Suppressor macrophage treated with lipopolysaccharide for 1 hour (primary cell): ENCODE data around the gene IRF2BPL.

Source experiments
- DNase-seq, 3 donors: peaks; one replicate each; pipeline ENCODE4 v3.0.0-alpha.2; 2020 to 2022

Gene IRF2BPL

DNA sequence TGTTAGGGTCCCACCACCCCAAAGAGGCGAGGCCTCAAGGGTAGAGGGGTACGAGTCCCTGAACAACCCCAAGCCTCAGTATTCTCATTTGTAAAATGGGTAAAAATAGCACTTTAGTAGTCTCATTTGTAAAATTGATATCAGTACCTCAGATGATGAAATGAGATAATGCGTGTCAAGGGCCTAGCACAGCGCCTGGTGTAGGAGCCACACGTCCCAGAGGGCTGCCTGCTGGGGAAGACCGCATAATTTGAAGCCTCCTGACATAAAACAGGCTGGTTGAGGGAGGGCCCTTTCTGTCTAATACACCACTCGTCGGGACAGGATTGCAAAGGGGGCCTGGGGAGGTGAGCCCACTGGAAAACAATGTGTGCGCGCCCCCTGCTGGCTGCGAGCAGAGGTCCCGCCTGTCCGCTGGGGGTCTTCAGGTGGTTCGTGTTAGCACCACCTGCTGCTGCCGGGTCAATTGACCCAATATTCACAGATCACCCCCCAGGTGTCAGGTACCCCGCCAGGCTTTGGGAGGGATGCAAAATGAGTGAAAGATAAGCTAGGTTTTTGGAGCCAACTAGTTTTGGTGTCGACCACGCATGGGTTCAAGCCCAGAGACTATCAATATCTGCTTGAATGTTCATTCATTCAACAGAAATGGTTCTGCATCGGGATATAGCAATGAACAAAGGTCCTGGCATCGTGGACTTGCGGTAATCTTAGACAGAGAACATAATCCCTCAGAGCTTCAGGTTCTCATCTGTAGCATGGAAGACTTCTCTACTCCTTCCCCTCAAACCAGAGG is 24.7 kb upstream of the IRF2BPL start:
- peak; percentile 59 to 74 (median 66) for DNase-seq

DNA sequence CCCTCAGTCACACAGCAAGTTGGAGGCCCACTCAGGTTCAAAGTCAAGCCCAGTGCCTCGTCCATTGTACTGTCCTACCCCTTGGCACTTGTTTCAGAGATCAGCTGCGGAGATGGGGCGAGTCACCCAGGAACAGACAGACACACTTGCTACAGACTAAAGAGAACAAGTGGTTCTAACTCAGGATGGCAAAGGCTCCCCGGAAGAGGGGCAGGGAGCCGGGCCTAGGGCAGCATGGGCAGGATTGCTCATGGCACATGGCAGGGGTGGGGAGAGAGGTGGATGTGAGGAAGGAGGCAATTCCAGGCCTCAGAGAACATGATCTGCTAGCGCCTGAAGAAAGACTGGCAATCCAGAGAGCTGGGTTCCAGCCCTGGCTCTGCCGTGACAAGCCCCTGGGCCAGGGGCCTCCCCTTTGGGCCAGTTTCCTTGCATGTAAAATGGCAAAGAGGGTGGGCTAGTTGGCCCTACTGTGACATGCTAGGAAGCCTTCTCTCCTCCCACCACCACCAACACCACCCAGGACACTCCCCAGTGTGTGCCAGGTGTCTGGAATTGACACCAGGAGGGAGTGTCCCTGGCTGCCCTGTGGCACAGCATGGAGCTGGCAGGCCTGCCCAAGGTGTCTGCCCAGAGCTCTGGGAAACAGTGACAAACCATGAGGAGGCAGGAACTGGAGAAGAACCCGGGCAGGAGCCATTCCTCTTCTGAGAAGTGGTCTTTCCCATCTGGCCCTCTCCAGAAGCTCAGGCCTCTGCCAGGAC is 24.0 kb upstream of the IRF2BPL start:
- no peak for DNase-seq

DNA sequence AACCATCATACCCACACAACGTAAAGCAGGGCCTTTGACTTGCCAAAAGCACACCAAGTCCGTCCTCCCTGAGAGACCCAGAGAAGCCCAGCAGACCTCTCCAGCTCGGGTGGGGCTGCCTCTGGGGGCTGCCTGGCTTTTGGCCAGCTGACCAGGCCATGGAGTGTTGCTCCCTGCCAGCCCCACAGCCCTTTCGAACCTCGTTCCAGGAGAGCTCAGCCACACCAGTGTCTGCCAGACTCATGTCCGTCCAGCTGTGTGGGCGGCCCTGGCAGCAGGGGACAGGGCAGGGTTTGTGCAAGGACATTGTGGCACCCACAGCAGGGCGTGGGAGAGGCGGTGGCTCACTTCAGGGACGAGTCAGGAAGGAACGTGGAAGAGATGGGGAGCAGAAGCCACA is 22.6 kb upstream of the IRF2BPL start:
- DNase-seq, result peak; percentile 69 to 88 (median 81)

DNA sequence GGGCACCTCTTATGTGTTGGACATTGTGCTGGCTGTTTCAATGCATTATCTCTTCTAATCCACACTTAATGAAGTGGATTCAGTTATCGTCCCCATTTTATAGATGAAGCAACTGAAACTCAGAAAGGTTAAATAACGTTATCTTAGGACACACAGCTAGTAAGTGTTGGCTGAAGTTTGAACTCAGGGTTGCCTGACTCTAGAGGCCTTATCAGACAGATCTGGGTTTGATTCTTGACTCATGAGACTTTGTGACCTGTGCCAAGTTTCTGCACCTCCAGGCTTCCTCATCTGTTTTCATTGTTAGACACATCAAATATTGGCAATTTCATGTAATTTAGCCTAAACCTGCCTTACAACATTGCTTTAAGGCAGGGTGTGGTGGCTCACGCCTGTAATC is 18.2 kb upstream of the IRF2BPL start:
- no peak for DNase-seq

DNA sequence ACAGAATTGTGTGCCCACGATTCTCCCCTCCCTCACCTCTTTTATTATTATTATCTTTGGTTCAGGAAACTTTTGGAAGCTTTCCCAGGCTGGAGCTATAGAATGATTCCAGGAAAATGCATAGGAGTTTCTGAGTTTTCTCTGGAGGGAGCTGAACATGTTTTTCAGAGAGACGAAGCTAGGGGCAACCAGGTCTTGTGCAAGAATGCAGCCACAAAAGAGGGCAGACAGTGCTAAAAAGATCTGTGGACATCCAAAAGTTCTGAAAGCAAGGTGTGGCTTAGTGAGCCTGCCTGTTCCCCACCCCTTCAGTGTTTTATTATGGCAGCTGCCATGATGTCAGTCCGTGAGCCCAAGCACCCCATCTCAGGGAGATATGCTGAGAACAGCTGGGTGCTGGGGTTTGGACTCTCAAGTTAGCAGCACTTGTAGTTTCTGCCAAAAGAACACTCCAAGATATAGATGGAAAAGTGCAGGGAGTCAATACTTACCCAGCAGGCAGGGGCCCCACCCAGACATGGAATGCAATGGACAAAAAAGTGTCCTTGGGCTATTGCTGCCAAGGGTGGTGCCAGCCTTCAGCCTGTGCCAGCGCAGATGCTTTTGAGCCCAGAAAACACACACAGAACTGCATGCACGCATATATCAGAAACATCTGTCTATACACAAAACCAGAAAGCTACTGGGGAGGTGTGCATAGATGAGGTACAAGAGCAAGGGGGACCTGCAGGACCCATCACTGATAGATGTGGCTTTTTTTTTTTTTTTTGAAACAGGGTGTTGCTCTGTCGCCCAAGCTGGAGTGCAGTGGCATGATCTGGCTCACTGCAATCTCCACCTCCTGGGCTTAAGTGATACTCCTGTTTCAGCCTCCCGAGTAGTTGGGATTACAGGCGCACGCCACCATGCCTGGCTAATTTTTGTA is 17.0 kb upstream of the IRF2BPL start:
- no peak for DNase-seq

DNA sequence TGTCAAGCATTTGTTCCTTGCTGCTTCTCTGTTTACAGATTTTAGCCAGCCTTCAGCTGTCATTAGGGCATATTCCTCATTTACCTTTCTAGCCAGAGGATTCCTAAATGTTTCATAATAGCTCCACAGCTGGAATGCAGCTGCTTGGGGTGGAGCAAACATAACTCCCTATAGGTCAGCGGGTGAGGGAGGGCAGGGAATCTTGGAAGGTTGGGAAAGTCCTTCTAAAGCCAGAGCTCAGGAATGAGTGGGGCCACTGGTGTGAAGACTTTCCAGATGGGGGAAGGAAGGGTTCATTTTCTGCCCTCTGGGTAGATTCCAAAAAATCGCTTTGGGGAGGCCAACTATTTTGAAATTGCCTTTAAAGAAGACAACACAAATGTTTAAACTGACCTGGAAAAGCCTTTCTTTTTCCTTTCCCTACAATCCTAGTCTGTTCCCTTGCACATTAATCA is 16.3 kb upstream of the IRF2BPL start:
- no peak for DNase-seq

DNA sequence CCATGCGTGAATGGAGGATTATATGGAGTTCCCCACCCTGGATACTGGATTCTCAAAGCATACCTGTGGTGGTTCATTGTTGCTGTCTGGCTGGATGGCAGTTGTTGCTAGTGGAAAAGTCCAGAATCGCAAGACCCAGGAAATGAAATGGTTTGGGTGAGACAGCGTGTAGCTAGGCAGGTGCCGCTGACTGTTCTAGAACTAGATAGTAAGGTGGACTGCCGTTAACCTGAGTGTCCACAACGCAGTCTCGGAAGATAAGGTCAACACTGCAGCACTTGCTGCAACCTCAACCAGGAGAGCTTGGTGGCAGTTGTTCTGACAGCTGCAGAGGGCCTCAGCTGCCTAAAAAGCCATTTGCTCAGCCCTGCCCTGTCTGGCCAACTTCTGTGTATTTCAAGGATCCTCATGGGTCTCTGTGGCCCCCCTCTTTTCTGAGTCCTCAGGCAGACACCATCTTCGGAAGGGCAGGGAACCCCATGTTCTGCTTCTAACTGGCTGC is 15.5 kb upstream of the IRF2BPL start:
- DNase-seq, result no peak

DNA sequence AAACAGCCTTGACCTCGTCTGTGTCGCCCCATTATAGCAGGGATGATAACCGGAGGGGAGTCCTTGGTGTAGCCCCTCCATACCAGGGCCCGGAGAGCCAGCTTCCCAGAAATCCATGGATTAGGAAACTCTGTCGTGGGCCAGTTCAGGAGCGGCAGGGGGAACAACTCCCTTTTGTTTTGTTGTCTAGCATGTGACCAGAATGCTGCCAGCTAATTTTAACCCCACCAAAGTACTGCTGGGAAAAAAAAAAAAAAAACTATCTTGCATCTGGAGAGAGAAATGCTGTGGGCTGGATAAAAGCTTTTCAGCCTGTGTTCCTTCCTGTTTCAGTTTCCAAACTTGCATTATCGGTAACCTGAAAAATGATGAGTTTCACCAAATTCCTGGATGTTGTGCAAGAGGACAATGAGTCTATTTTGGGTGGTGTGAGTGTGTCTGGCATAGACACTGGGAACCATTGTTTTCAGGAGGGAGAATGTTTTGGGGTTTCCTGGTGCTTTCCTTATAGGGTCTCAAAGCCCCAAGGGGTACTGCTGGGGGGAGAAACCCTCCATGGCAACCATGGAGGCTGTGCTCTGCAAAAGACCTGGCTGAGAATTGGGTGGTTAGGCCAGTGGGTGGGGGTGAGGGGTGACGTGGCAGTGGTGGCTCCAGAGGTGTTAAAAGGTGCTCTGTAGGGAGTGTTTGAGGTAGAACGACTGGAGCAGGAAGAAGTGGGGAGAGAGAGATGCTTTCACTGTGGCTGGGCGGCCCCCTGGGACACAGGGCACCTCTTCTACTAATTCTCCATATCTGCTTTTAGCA is 14.9 kb upstream of the IRF2BPL start:
- DNase-seq, result peak; percentile 88 to 99 (median 96)

DNA sequence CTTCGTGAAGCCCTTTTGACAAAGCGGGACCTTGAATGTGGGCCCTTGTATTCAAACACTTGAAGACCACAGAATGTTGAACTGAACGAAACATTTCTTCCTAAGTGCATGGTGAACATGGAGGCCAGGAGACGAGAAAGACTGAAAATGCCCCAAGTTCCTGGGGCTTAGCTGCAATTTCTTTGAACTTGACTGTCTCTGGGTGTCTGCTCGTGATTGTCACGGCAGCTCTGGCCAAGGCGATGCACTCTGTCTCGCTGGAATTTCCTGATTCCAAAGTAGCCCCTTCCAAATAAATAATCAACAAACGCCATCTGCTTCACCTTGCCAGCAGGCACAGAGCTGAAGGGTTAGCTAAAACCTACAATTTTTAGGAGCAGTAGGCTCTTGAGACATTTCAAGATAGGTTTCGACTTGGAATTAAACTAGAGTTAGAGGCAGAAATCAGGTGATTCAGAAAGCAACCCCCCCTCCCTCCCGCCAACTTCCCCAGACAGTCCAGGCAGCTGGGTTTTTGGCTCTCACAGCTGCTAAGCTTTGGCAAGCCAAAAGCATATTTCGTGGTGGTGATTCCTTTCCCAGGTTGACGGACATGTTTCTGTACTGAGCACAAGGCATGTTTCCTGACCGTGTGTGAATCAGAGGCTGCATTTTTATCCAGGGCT is 13.5 kb upstream of the IRF2BPL start:
- DNase-seq, result peak; percentile 65 to 82 (median 75)

DNA sequence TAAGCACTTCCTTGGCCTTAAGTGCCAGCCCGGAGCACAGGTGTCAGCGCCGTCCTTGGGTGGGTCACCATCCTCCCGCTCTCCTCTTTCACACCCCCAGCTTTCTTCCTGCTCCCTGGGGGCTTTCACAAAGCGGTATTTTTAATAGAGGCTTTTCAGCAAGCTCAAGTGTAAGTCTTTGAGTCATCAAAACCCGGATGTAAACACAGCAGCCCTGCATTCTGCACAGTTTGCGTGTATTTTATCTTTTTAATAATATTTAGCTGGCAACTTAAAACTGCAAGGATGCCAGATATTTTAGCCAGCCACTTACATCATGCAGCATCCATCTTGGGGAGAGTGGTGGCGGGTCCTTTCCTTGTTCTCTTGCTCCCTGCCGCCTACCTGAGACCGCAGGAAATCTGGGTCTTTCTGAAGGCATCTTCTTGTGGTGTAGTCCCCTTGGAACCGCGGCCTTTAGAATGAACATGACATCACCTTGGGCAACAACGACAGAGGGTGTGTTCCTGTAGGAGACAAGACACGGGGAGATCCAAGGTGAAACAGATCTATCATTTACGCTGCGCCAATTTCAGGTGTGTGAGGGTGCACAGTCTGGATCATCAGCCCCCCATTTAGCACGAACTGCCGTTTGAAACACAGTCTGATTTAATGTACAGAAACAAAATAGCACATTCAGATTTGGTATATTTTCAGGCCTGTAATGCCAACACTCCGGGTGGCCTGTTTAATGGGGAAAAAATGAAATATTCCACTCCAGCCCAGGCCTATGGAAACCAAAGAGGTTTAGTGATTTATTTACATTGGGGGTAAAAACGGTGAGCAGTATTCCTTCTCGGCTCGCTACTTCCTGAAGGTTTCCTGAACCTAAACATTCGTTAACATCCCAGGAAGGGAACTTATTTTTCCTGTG is 12.5 kb upstream of the IRF2BPL start:
- peak in 2 of 3 donors; percentile 57 to 66 for DNase-seq

DNA sequence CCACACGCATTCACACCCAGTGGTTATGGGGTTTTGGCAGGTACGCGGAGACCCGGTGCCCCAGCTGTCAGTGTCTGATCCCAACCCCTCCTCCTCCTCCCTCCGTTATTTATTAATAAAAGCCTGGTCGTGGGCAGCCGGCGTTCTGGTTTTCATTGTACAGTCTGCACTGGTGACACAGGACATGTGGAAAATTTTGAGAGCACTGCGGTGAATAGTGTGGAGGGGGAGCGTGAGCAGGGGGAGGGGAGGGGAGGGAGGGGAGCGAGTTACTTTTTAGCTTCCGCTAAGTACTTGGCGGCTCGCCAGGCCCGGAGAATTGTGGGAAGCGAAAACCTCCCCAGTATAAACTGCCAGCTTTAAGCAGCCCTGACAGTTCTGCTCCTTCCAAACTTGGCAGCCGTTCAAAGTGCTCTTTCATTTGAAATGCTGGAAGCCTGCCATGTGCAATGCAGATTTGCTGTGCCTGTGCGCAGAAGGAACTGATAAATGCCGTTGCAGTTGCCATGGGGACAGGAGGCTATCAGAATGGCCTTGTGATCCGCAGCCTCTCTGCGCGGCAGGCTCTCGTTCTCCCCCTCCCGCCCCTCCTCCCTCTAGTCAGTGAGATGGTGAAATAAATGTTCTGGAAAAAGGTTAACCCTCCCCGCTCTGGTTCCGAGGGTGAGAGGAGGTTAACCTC is 11.7 kb upstream of the IRF2BPL start:
- DNase-seq, result peak; percentile 97 to 98 (median 97)

DNA sequence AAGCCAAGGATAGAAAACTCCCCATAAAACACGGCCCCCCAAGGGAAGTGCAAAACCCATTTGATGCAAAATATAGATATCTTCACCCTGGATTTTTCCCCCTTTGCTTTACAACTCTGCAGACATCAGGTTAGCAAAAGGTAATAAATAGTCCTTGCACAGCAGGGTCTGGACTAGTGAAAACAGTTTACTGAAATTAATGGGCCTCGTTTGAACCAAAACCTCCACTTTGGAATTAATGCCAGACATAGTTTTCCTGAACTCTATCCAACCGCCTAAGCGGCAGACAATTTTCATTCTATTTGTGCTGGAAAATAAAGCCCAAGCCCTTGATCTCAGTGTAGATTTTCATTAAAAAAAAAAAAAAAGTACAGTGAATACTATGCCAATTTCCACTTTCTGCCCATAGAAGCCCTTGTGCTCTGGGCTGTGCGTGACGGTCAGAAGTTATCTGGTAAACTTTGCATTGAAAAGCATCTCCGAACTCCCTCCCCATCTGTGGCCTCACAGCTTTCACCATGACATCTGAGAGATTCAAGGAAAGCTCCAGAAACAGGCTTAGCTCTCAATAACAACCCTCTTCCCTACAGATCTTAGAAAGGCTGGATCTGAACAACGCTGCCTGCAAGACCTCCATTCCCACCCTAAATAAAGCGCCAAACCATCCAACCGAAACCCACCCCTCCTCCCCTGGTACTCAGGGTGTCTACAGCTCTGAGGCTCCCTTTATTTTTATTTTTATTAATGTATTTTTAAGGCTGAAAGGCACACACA is 11.0 kb upstream of the IRF2BPL start:
- no peak for DNase-seq

DNA sequence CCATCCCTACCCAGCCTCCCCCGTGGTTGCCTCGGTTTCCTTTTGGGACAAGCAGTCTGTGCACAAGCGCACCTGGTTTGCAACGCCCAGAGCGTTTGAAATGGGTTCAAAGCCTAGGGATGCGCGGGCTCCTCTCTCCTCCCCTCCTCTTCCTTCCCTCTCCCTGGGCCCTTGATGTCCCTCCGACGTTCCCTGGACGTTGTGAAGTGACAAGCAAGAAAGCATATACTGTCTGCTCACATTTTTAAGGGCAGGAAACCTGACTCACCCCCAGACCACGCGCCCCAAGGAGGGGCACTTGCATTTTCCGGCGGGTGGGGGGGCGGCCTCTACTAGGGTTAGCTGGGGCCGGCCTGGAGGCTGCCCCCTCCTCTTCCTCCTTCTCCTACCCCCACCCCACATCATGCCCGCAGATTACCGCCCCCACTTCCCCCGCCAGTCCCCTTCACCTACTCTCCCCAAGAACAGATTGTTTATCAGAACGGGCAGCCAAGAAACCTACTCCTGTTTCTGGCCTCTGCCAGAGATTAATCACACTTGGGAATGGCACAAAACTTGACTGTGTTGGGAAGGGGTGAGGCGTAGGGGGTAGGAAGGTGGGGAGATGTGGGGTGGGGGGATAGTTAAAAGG is 9.5 kb upstream of the IRF2BPL start:
- peak; percentile 57 to 73 (median 67) for DNase-seq

DNA sequence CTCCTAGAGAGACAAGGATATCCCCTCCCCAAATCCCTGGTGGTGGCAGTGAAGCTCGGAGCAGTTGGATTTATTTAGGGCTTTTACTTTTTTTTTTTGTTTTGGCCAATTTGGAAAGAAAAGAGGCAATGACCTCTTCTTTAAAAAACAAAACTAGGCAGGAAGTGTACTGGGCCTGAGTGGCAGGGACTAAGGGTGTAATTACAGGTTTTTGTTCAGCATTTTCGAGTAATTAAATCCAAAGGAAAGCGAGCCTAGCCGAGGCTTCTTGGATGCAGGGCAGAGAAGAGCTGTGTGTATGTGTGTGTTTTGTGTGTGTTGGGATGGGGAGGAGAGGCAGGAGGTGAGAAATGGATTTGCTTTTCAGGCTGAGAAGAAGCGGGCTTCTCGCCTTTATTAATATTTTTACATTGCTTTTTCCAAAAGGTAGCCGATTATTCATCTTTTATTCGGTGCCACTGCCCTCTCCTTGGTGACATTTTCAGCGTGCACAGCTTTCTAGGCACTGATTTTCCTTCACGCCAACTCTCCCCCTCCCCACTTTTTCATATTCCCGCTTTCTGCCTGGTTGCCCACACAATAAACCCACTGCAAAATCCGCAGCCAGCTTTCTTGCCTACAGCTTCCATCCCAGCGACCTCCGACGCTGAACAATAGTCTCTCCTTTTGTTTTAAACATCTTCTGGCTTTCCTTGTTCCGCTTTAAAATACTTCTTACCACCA is 8.9 kb upstream of the IRF2BPL start:
- DNase-seq, result no peak

DNA sequence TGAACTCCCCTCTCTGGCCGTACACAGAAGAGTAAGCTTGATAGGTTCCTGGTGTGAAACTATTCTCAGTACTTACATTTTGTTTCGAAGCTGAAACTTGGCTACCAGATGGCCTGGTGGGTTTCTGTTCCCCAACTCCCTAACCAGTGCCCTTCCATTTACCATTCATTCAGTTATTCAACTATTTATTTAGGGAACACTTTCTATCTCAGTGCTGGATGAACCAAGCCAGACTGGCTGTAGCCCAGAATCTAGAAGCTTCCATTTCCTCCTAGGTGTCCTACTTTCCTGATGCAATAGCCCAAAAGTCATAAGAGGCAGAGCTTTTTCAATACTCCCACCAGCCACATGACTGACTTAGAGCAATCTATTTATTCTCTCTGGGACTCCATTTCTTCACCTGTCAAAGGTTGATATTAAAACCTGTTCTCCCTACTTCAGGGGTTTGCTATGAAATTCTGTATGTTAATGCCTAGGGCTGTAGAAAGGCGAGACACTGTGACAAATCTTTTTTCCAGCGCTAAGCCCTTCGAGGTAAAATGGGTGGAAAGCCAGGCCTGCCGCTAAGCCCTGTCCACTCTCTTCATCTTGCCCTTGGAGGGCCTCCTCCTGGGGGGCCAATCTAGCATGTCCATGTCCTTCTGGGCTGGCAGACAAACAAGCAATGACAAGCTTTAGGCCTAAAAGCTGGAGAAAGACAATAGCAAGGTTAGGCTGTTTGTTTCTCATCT is 8.1 kb upstream of the IRF2BPL start:
- peak in 1 of 3 donors; percentile 49 for DNase-seq

DNA sequence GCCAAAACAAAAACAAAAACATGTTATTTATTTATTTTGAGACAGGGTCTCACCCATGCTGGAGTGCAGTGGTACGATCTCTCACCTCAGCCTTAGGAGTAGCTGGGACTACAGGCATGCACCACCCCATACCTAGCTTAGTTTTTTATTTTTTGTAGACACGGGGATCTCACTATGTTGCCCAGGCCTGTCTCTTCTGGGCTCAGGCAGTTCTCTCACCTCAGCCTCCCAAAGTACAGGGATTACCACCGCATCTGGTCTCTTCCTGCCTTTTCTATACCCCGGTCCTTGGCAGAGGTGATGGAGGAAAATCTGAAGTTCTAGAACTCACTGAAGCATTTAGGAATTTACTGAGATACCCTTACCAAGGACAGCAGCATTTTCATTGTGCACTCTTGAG is 6.8 kb upstream of the IRF2BPL start:
- no peak for DNase-seq
